H9 (cell line): Measurements from ENCODE around the gene BTBD19. TPM values are rescaled to one million over a fixed set of nuclear protein-coding genes. Genes with fewer than 3 reads are reported as not detected.
"Not testable (repeated sequence)": the region's sequence is repeated elsewhere in the genome, so short reads cannot be mapped to it uniquely, and the experiment has no call there.

ENCODE experiments used
- DNase-seq: peaks from one replicate; pipeline ENCODE4 v3.0.0-alpha.2; 2017
- H2AFZ ChIP-seq: one replicate; pipeline ENCODE4 v1.6.1; 2013; ENCODE audit warnings: mild to moderate bottlenecking, low read length, control low read depth, moderate library complexity
- H2AK5ac ChIP-seq: 2 replicates; pipeline ENCODE4 v1.6.1; 2013; ENCODE audit warnings: low read length, control low read depth, mixed read lengths; ENCODE audit not compliant: insufficient read length
- H2BK120ac ChIP-seq: one replicate; pipeline ENCODE4 v1.6.1; 2013; ENCODE audit warnings: low read depth, mild to moderate bottlenecking, low read length, control low read depth, inconsistent platforms; ENCODE audit not compliant: poor library complexity, severe bottlenecking
- H2BK12ac ChIP-seq: 2 replicates; pipeline ENCODE4 v1.6.1; 2013; ENCODE audit warnings: low read length, control low read depth, mixed read lengths, low read depth; ENCODE audit not compliant: insufficient read length
- H2BK15ac ChIP-seq: 2 replicates; pipeline ENCODE4 v1.6.1; 2013; ENCODE audit warnings: low read depth, low read length, control low read depth
- H2BK20ac ChIP-seq: one replicate; pipeline ENCODE4 v1.6.1; 2013; ENCODE audit warnings: low read depth, mild to moderate bottlenecking, low read length, control low read depth, inconsistent platforms; ENCODE audit not compliant: poor library complexity, severe bottlenecking
- H2BK5ac ChIP-seq: 2 replicates; pipeline ENCODE4 v1.6.1; 2013; ENCODE audit warnings: low read length, control low read depth, mixed read lengths; ENCODE audit not compliant: insufficient read length
- H3K14ac ChIP-seq: 2 replicates; pipeline ENCODE4 v1.6.1; 2013; ENCODE audit warnings: low read length, control low read depth; ENCODE audit not compliant: insufficient read depth
- H3K18ac ChIP-seq: 2 replicates; pipeline ENCODE4 v1.6.1; 2013; ENCODE audit warnings: low read depth, mild to moderate bottlenecking, mixed read lengths, low read length, control low read depth; ENCODE audit not compliant: insufficient read length
- H3K23ac ChIP-seq: 2 replicates; pipeline ENCODE4 v1.6.1; 2013; ENCODE audit warnings: low read length, control low read depth, mixed read lengths, low read depth; ENCODE audit not compliant: insufficient read length
- H3K23me2 ChIP-seq: 2 replicates; pipeline ENCODE4 v1.6.1; 2013; ENCODE audit warnings: low read depth, mild to moderate bottlenecking, mixed read lengths, low read length, control low read depth; ENCODE audit not compliant: insufficient read length, poor library complexity, severe bottlenecking
- H3K27ac ChIP-seq: 2 replicates; pipeline ENCODE4 v1.5.1; 2013; ENCODE audit warnings: low read length, control low read depth, mixed read lengths, low read depth; ENCODE audit not compliant: insufficient read length
- H3K27me3 ChIP-seq: 2 replicates; pipeline ENCODE4 v1.6.1; 2013; ENCODE audit warnings: low read length, control low read depth, inconsistent platforms; ENCODE audit not compliant: insufficient read depth
- H3K4ac ChIP-seq: 2 replicates; pipeline ENCODE4 v1.6.1; 2013; ENCODE audit warnings: low read depth, mild to moderate bottlenecking, control low read depth, inconsistent platforms, low read length, moderate library complexity
- H3K4me1 ChIP-seq: 2 replicates; pipeline ENCODE4 v1.6.1; 2013; ENCODE audit warnings: low read length, control low read depth, inconsistent platforms; ENCODE audit not compliant: insufficient read depth
- H3K4me2 ChIP-seq: 2 replicates; pipeline ENCODE4 v1.6.1; 2013; ENCODE audit warnings: low read length, control low read depth, mixed read lengths; ENCODE audit not compliant: insufficient read length, insufficient read depth
- H3K56ac ChIP-seq: 2 replicates; pipeline ENCODE4 v1.6.1; 2013; ENCODE audit warnings: low read depth, mild to moderate bottlenecking, mixed read lengths, low read length, control low read depth; ENCODE audit not compliant: insufficient read length
- H3K79me1 ChIP-seq: 2 replicates; pipeline ENCODE4 v1.6.1; 2013; ENCODE audit warnings: low read depth, mild to moderate bottlenecking, moderate library complexity, low read length, control low read depth, inconsistent platforms; ENCODE audit not compliant: insufficient read depth, poor library complexity, severe bottlenecking
- H3K79me2 ChIP-seq: 2 replicates; pipeline ENCODE4 v1.6.1; 2013; ENCODE audit warnings: low read length, control low read depth, inconsistent platforms; ENCODE audit not compliant: insufficient read depth
- H3K9ac ChIP-seq: 2 replicates; pipeline ENCODE4 v1.6.1; 2013; ENCODE audit warnings: low read length, control low read depth, mixed read lengths; ENCODE audit not compliant: insufficient read length; ENCODE audit errors: extremely low read depth
- H3K9me3 ChIP-seq: one replicate; pipeline ENCODE4 v1.6.1; 2013; ENCODE audit warnings: low read depth, low read length, inconsistent platforms; ENCODE audit not compliant: control insufficient read depth
- H3T11ph ChIP-seq: one replicate; pipeline ENCODE4 v1.6.1; 2013; ENCODE audit warnings: mild to moderate bottlenecking, low read length, control low read depth, inconsistent platforms
- H4K20me1 ChIP-seq: one replicate; pipeline ENCODE4 v1.6.1; 2013; ENCODE audit not compliant: control insufficient read depth, insufficient read length, insufficient read depth
- H4K5ac ChIP-seq: 2 replicates; pipeline ENCODE4 v1.6.1; 2013; ENCODE audit warnings: low read depth, mild to moderate bottlenecking, mixed read lengths, low read length, control low read depth; ENCODE audit not compliant: insufficient read length
- H4K8ac ChIP-seq: replicated peaks from 2 replicates; pipeline ENCODE4 v1.6.1; 2013; ENCODE audit warnings: low read length, control low read depth, mixed read lengths, low read depth; ENCODE audit not compliant: insufficient read length
- H4K91ac ChIP-seq: 2 replicates; pipeline ENCODE4 v1.6.1; 2013; ENCODE audit warnings: low read depth, mild to moderate bottlenecking, moderate library complexity, mixed read lengths, low read length, control low read depth; ENCODE audit not compliant: insufficient read length
- H3K27ac Mint-ChIP-seq, 3 experiments: 2 replicates in 2 of 3; 3 replicates in 1 of 3; pipeline ENCODE4 v1.8.0; 2020 to 2021; ENCODE audit warnings: mixed read lengths in 3 of 3, mild to moderate bottlenecking in 1 of 3, moderate library complexity in 1 of 3
- H3K27me3 Mint-ChIP-seq: 2 replicates; pipeline ENCODE4 v1.8.0; 2021; ENCODE audit warnings: low read depth, mild to moderate bottlenecking, moderate library complexity, mixed read lengths
- H3K36me3 Mint-ChIP-seq, 3 experiments: 2 replicates in 2 of 3; 3 replicates in 1 of 3; pipeline ENCODE4 v1.8.0; 2020 to 2021; ENCODE audit warnings: low read depth in 3 of 3, mixed read lengths in 3 of 3; ENCODE audit not compliant: insufficient read depth in 1 of 3
- H3K4me1 Mint-ChIP-seq, 2 experiments: 2 replicates each; pipeline ENCODE4 v1.8.0; 2020; ENCODE audit warnings: mixed read lengths in 2 of 2
- H3K4me3 Mint-ChIP-seq, 2 experiments: 2 replicates in 1 of 2; 3 replicates in 1 of 2; pipeline ENCODE4 v1.8.0; 2020 to 2021; ENCODE audit warnings: mild to moderate bottlenecking in 2 of 2, mixed read lengths in 2 of 2, moderate library complexity in 1 of 2
- H3K9me3 Mint-ChIP-seq, 2 experiments: 2 replicates in 1 of 2; 3 replicates in 1 of 2; pipeline ENCODE4 v1.8.0; 2020; ENCODE audit warnings: mild to moderate bottlenecking in 2 of 2, mixed read lengths in 2 of 2, moderate library complexity in 1 of 2
- WGBS: extraction: QIAGEN DNeasy Blood & Tissue Kit; methylation state at CpG from one replicate; pipeline ENCODE4 v1.1.7; 2013; ENCODE audit warnings: missing lambda C conversion rate, low lambda C conversion rate, mixed read lengths; ENCODE audit not compliant: insufficient read length; ENCODE audit errors: extremely low coverage; 5-methylcytosine and 5-hydroxymethylcytosine counted together
- total RNA-seq: library from RNA; stranded (reverse); gene quantifications from 2 replicates; pipeline ENCODE4 v1.2.1, GENCODE V29; 2021
- TF ChIP-seq, protein P1 (sequence below): fragments of 200-600 bp; sonication (generic); conservative IDR thresholded peaks from 3 replicates; pipeline ENCODE4 v1.8.0; 2021; ENCODE audit warnings: antibody characterized with exemption, mild to moderate bottlenecking

The BTBD19 gene
- total RNA-seq, 1 experiment from 2014 or later, result 1.9 TPM

DNA sequence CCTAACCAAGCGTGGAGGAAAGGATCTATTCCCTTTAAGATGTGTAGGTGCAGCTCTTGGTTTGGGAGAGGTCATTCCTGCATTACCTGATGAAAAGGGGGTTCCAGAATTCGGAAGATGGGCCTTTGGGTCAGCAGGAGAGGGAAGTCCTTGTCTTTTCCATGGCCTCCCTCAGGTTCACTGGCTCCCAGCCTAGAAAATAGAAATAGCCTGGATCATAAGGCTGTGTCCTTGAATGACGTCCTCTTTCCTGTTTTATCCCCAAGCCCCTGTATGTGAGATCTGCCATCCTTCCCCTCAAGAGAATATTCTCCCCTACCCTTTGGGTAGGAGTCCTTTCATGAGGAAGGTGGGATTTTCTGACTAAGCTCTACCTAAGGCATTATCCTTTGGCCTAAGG lies 47.4 kb upstream of the BTBD19 start:
- no CpG with 5 or more reads among the region's 3 CpGs for WGBS
- no peak for DNase-seq
- no peak overlapping the region; a peak in 1 of 7 replicates for H3K27ac Mint-ChIP-seq

DNA sequence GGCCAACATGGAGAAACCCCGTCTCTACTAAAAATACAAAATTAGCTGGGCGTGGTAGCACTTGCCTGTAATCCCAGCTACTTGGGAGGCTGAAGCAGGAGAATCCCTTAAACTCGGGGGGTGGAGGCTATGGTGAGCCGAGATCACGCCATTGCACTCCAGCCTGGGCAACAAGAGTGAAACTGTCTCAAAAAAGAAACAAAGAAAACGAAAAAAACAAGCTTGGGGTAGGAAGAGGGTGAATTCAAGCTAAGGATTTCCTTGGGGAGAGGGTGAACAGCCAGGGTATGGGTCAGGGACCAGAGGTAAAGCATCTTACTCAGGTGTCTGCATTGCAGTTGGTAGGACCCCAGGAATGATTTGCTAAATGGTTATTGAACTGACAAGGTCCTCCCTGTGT lies 41.9 kb upstream of the BTBD19 start:
- WGBS, result no CpG with 5 or more reads among the region's 6 CpGs

More for the DNA sequence above, 47.4 kb upstream of the BTBD19 start:
- H3K56ac ChIP-seq, result no peak overlapping the region
- Mint-ChIP-seq H3K27me3 (no peaks in the 10 kb centered on the region), H3K4me1 (no peaks in the 10 kb centered on the region), H3K4me3 (no peak overlapping the region; a peak in 1 of 5 replicates), H3K9me3 (no peaks in the 10 kb centered on the region; a peak in 1 of 5 replicates), H3K36me3 (peaks cover 59 to 90% (median 90%) of the 10 kb centered on the region in 3 experiments)
- no peak overlapping the region for H2AFZ ChIP-seq
- H3K79me2 ChIP-seq, result no peaks in the 10 kb centered on the region
- no peak overlapping the region for H2BK120ac ChIP-seq
- no peak overlapping the region for H3K14ac ChIP-seq
- no peaks in the 10 kb centered on the region for H3K23me2 ChIP-seq
- H3T11ph ChIP-seq, result no peak overlapping the region
- H3K23ac ChIP-seq, result no peak overlapping the region
- no peaks in the 10 kb centered on the region for H3K27me3 ChIP-seq
- no peak overlapping the region for H2BK12ac ChIP-seq
- H4K20me1 ChIP-seq, result no peaks in the 10 kb centered on the region
- TF ChIP-seq, protein P1, sequence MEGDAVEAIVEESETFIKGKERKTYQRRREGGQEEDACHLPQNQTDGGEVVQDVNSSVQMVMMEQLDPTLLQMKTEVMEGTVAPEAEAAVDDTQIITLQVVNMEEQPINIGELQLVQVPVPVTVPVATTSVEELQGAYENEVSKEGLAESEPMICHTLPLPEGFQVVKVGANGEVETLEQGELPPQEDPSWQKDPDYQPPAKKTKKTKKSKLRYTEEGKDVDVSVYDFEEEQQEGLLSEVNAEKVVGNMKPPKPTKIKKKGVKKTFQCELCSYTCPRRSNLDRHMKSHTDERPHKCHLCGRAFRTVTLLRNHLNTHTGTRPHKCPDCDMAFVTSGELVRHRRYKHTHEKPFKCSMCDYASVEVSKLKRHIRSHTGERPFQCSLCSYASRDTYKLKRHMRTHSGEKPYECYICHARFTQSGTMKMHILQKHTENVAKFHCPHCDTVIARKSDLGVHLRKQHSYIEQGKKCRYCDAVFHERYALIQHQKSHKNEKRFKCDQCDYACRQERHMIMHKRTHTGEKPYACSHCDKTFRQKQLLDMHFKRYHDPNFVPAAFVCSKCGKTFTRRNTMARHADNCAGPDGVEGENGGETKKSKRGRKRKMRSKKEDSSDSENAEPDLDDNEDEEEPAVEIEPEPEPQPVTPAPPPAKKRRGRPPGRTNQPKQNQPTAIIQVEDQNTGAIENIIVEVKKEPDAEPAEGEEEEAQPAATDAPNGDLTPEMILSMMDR, result no peak
- H2AK5ac ChIP-seq, result no peak overlapping the region
- H3K9ac ChIP-seq, result no peak overlapping the region
- H2BK15ac ChIP-seq, result no peak overlapping the region
- no peak overlapping the region for H3K4ac ChIP-seq
- no peaks in the 10 kb centered on the region for H3K79me1 ChIP-seq
- H3K9me3 ChIP-seq, result no peaks in the 10 kb centered on the region
- H2BK5ac ChIP-seq, result no peak overlapping the region
- H4K91ac ChIP-seq, result no peak overlapping the region
- H3K27ac ChIP-seq, result no peak overlapping the region
- no peak overlapping the region for H3K4me2 ChIP-seq
- no peak overlapping the region for H4K5ac ChIP-seq
- H2BK20ac ChIP-seq, result no peak overlapping the region
- no peak overlapping the region for H4K8ac ChIP-seq
- no peaks in the 10 kb centered on the region for H3K4me1 ChIP-seq
- no peak overlapping the region for H3K18ac ChIP-seq

More for the DNA sequence above, 41.9 kb upstream of the BTBD19 start:
- DNase-seq, H4K20me1 ChIP-seq, H3K9ac ChIP-seq, H2BK20ac ChIP-seq, H3K23ac ChIP-seq, H4K5ac ChIP-seq, H2AFZ ChIP-seq, H3K79me1 ChIP-seq, H2AK5ac ChIP-seq, H3K18ac ChIP-seq, H3K27me3 Mint-ChIP-seq, H3K27me3 ChIP-seq, H3K27ac ChIP-seq, H3K79me2 ChIP-seq, H3T11ph ChIP-seq, H2BK15ac ChIP-seq, H3K27ac Mint-ChIP-seq, H2BK5ac ChIP-seq, H3K9me3 ChIP-seq, H3K9me3 Mint-ChIP-seq, H3K4me1 ChIP-seq, H4K91ac ChIP-seq, H3K4ac ChIP-seq, H3K14ac ChIP-seq, H3K4me2 ChIP-seq, H3K23me2 ChIP-seq, H2BK12ac ChIP-seq, H3K4me1 Mint-ChIP-seq, H3K4me3 Mint-ChIP-seq, H4K8ac ChIP-seq, H3K56ac ChIP-seq, H2BK120ac ChIP-seq: not testable (repeated sequence)
- H3K36me3 Mint-ChIP-seq, result peaks cover 33 to 62% (median 57%) of the 10 kb centered on the region in 3 experiments
